ENCODE data around the gene NCBP1. TPM values are rescaled to one million over a fixed set of nuclear protein-coding genes. Genes with fewer than 3 reads are reported as not detected.

Gene NCBP1
- total and polyA plus RNA-seq, 9 donors = 8.6 to 32.0 (median 19.1) TPM

DNA sequence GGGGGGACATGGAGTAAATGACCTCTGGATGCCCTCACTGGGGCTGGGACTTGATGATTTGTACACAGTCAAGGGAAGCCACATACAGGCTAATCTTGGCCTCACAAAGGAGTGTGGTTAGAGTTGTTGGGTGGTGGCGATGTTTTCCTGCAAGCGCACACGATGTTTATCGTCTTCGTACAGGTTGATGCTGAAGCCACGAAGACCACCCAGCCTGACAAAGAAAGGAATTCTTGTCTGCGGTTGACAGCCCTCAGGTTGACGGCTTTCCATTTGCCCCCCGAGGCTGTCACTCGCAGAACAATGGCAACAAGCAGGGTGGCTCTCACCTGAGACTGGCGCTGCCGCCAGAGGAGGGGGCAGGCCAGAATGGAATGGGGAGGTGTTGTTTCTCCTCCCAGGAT, 77.6 kb downstream of the NCBP1 start:
- Histone ChIP-seq H3K27me3 (no peaks in the 10 kb centered on the region), H3K27ac (no peak overlapping the region), H3K4me3 (no peak overlapping the region), H3K36me3 (no peaks in the 10 kb centered on the region), H3K4me1 (ENCODE audit: insufficient read depth) (no peaks in the 10 kb centered on the region), H3K9me3 (no peaks in the 10 kb centered on the region)
- no peak for TF ChIP-seq POLR2A (IDR thresholded peaks at IDR 0.05)
- no peak for TF ChIP-seq EP300 (IDR thresholded peaks at IDR 0.05)
- TF ChIP-seq, protein P1, sequence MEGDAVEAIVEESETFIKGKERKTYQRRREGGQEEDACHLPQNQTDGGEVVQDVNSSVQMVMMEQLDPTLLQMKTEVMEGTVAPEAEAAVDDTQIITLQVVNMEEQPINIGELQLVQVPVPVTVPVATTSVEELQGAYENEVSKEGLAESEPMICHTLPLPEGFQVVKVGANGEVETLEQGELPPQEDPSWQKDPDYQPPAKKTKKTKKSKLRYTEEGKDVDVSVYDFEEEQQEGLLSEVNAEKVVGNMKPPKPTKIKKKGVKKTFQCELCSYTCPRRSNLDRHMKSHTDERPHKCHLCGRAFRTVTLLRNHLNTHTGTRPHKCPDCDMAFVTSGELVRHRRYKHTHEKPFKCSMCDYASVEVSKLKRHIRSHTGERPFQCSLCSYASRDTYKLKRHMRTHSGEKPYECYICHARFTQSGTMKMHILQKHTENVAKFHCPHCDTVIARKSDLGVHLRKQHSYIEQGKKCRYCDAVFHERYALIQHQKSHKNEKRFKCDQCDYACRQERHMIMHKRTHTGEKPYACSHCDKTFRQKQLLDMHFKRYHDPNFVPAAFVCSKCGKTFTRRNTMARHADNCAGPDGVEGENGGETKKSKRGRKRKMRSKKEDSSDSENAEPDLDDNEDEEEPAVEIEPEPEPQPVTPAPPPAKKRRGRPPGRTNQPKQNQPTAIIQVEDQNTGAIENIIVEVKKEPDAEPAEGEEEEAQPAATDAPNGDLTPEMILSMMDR (IDR thresholded peaks at IDR 0.05) = no peak
- intact Hi-C loops (cut with DNase I) = no loop called here
- WGBS, 3 donors = 11 to 13% (median 12%) methylated on average over 12 of the region's 12 CpGs
- DNase-seq = no peak

DNA sequence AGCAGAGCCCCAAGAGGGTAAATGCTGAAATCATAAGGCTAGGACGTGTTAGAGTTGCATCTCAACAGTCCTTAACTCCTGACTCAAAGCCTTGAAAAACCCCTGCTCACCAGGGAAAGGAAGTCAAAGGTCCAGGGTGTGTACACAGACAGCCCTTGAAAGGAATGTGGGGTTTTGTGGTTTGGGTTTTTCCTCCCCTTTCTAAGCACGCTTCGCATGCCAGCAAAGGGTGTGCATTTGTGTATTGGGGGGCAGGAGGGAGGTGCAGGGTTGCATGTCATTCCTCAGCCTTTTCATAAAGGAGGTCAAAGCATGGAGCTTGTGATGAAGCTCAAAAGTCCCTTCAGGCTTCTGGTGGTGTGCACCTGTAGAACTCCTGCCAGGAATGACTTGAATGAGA, 80.8 kb downstream of the NCBP1 start:
- H3K36me3 ChIP-seq = no peaks in the 10 kb centered on the region
- 43 to 49% (median 46%) methylated on average over 3 of the region's 3 CpGs for WGBS, 3 donors
- H3K27ac ChIP-seq = no peak overlapping the region
- TF ChIP-seq, protein P1 (IDR thresholded peaks at IDR 0.05) = no peak
- TF ChIP-seq POLR2A (IDR thresholded peaks at IDR 0.05) (no peak), EP300 (IDR thresholded peaks at IDR 0.05) (no peak)
- no peak overlapping the region for H3K4me3 ChIP-seq
- no peak for DNase-seq
- no peaks in the 10 kb centered on the region for H3K27me3 ChIP-seq
- intact Hi-C loops (cut with DNase I) = no loop called here
- H3K9me3 ChIP-seq = no peaks in the 10 kb centered on the region
- H3K4me1 ChIP-seq (ENCODE audit: insufficient read depth) = no peaks in the 10 kb centered on the region

DNA sequence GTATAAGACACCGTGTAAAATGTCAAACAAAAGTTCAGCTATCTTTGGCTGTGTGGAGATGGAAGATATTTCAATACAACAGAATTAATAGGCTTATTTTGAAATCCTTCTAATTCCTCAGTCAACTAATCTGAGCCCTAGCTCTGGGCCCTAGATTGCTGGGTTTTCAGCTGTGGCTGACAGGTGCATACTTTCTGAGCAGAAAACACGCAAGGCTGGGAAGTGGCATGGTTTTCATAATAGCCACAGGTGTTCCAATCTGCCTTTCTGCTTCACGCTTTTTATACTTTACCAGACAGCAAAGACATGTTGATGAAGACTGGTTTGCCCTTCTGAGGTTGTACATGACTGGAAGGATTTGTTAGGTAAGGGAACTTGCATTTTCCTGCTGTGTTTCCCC, 84.2 kb downstream of the NCBP1 start:
- intact Hi-C loops (cut with DNase I) = no loop called here
- H3K27me3 ChIP-seq = no peaks in the 10 kb centered on the region
- TF ChIP-seq, protein P1 (IDR thresholded peaks at IDR 0.05) = no peak
- TF ChIP-seq POLR2A (IDR thresholded peaks at IDR 0.05) (no peak), EP300 (IDR thresholded peaks at IDR 0.05) (no peak)

DNA sequence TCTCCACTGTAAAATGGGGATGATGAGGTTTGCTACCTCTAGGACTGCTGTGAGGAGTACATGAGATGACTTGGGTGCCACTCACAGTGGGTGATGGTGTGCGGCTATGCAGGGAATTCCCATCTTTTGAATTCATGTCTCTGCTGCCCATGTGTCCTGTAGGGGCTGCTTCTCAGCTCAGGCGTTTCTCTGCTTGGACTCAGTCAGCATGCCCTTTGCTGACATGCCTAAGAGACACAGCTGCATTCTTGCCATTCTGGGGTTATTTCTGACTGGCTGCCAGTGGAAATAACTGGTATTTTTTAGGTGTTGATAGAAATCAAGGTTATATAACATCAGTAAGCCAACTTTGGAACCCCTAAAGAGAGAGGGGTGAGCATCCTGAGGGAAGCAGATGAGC, 87.8 kb downstream of the NCBP1 start:
- no peaks in the 10 kb centered on the region for H3K4me1 ChIP-seq (ENCODE audit: insufficient read depth)
- H3K9me3 ChIP-seq = no peaks in the 10 kb centered on the region
- no peaks in the 10 kb centered on the region for H3K36me3 ChIP-seq
- no peak overlapping the region for H3K27ac ChIP-seq
- no peak for TF ChIP-seq EP300 (IDR thresholded peaks at IDR 0.05)
- TF ChIP-seq POLR2A (IDR thresholded peaks at IDR 0.05) = no peak
- TF ChIP-seq, protein P1 (IDR thresholded peaks at IDR 0.05) = no peak
- whole genome bisulfite sequencing, 3 donors = 59 to 84% (median 64%) methylated on average over 2 of the region's 2 CpGs
- H3K4me3 ChIP-seq = no peak overlapping the region
- DNase-seq = no peak
- no peaks in the 10 kb centered on the region for H3K27me3 ChIP-seq
- intact Hi-C loops (cut with DNase I) = no loop called here

More for the DNA sequence above, 84.2 kb downstream of the NCBP1 start:
- Histone ChIP-seq H3K4me3 (no peak overlapping the region), H3K4me1 (ENCODE audit: insufficient read depth) (no peaks in the 10 kb centered on the region), H3K36me3 (no peaks in the 10 kb centered on the region), H3K9me3 (no peaks in the 10 kb centered on the region), H3K27ac (no peak overlapping the region)
- DNase-seq = no peak
- WGBS, 3 donors = 52 to 67% (median 54%) methylated on average over 3 of the region's 3 CpGs
